DMS 273 (cell line): ENCODE data around the gene AGO4.
"Not testable (repeated sequence)": the region's sequence is repeated elsewhere in the genome, so short reads cannot be mapped to it uniquely, and the experiment has no call there.

Experiments used
- DNase-seq: peaks from one replicate; lab custom pipeline; 2025; ENCODE audit not compliant: unreplicated experiment; lab: John Stamatoyannopoulos, UW

Gene AGO4

DNA sequence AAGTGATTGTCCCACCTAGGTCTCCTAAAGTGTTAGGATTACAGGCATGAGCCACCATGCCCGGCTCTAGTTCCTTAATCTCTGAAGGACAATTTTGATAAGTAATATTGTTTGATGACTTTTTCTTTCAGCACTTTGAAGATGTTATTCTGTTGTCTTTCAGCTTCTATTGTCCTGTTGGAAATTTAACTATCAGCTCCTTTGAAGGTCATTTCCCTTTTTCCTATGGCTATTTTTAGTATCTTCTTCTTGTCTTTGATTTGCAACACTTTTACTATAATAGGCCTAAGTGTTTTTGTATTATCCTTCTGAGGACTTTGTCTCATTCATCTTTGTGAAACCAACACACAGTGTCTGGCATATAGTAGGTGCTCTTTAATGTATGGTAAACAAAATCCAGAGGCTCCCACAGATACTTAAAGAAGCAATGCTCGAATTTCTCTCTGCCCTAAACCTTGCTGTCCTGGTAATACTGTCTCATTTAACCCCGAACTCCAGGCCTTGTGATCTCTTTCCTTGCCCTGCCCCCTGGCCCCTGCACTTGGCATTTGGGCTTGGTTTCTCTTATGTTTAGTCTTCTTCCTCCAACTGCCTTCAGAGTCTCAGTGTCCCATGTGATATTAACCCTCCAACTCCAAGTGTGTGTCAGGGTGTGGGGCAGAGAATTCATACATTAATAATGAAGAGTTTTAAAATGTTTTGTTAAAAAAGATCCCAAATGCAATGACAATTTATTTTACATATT lies 56.2 kb downstream of the AGO4 start:
- no peak for DNase-seq

DNA sequence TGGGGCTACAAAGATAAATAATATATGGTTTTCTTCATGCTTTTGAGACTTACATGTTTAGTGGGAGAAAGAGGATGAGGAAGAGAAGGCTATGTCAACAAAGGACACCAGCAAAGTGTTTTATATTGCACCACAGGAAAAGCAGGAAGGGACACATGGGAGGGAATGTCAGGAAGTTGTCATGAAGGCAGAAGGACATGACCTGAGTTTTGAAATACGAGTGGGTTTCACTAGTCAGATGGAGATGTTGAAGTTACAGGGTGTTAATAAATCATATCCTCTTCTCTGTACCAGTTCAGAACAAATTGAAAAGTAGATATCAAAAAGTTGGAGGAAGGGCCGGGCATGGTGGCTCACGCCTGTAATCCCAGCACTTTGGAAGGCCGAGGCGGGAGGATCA lies 57.0 kb downstream of the AGO4 start:
- no peak for DNase-seq

DNA sequence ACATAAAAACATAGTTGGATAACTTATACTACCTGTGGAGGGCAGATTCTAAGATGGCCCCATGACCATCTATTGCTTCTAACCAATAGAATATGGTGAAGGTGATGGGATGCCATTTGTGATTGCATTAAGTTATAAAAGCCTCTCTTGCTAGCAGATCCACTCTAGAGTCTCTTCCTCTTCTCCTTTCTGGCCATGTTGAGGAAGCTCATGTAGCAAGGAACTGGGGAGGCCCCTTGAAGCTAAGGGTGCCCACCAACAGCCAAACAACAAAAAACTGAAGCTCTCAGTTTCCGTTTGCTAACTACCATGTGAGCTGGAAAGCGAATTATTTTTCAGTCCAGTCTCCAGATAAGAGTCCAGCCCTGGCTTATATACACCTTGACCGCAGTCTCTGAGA lies 59.2 kb downstream of the AGO4 start:
- no peak for DNase-seq

DNA sequence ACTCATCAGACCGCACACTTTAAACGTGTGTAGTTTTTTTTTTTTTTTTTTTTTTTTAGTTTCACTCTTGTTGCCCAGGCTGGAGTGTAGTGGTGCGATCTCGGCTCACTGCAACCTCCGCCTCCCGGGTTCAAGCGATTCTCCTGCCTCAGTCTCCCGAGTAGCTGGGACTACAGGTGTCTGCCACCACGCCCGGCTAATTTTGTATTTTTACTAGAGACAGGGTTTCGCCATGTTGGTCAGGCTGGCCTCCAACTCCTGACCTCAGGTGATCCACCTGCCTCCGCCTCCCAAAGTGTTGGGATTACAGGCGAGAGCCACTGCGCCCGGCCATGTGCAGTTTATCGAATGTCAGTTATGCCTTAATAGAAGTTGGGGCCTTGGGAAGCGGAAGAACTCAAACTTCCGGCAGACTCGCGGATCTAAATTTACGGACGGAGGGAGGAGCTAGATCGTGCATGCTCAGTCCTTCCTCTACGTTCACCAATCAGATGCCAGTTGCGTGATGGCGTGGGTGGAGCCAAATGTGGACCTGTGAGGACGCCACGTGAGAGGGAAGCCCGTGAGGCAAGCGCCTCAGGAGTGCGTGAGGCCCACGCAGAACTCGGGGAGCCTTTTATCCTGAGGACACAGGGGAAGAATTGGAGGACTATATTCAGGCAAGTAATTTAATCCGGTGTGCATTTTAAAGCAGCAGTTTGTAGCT lies 61.6 kb downstream of the AGO4 start:
- DNase-seq = not testable (repeated sequence)

DNA sequence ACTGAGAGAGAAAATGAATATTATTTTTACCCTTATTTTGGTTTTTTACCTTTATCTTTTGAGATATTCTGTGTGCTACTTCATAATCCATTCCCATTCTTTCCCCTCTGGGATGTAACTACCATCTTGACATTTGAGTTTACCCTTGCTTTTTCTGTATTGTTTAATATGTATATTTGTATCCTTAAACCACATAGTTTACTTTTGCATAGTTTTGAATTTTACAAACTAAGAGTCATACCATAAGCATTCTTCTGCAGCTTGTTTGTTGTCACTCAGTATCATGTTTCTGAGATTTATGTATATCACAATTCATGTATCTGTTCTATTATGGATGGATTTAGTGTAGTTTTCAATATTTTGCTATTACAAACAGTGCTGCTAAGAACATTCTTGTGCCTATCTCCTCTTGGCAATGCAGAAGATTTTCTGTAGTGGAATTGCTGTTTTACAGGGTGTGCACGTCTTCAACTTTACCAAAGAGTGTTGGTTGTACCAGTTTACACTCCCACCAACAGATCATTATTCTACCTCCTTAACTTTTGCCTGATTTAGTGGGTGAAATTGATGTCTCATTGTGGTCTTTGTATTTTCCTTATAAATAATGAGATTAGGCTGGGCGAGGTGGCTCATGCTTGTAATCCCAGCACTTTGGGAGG lies 63.0 kb downstream of the AGO4 start:
- DNase-seq = no peak

DNA sequence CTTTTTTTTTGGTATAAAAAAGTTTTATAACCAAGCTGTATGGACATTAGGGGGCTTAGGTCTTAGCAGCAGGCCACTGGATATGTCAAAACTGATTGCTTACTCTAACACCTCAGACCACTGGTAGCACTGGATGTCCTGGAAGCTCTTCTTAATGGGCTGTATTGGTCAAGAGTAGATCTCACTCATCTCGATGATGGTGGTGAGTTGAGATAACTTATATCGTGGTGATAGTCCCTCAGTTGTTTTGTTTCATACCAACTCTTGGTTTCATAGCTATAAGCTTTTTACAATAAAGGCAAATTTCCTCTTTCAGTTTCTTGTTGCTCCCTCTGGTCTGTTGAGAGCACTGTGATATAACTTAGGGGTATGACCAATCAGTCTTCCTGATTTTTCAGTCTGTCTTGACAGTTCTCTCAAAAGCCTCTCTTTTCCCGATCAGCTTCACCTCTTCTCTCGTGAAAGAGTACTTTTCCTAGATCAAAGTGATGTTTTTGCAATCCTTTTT lies 65.5 kb downstream of the AGO4 start:
- DNase-seq = no peak

DNA sequence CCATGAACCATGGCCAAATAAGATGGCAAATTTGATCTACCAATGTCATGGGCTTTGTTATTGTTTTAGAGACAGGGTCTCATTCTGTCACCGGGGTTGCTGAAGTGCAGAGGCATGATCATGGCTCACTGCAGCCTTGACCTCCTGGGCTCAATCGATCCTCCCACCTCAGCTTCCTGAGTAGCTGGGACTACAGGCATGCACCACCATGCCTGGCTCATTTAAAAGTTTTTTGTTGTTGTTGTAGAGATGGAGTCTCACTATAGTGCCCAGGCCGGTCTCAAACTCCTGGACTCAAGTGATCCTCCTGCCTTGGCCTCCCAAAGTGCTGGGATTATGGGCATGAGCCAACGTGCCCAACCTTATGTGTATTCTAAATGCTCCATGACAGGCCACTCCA lies 66.3 kb downstream of the AGO4 start:
- not testable (repeated sequence) for DNase-seq

DNA sequence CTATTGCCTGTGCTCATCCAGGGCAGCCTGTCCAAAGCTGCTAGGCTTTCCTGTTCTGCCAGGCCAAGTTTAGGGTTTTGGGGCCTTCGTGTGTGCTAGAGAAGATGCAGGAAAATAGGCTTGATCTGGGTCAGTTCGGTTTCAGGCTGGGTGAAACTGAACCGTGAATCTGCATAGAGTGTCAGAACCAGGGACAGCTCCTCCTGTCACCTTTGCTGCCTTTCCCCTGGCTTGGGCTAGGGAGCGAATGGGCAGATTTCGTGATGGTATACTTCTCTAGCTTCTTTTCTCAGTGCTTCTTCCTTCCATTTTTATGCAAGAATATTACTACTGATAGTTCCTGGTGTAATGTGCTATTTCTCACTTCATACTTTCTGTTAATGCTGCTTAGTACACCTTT lies 69.2 kb downstream of the AGO4 start:
- no peak for DNase-seq

DNA sequence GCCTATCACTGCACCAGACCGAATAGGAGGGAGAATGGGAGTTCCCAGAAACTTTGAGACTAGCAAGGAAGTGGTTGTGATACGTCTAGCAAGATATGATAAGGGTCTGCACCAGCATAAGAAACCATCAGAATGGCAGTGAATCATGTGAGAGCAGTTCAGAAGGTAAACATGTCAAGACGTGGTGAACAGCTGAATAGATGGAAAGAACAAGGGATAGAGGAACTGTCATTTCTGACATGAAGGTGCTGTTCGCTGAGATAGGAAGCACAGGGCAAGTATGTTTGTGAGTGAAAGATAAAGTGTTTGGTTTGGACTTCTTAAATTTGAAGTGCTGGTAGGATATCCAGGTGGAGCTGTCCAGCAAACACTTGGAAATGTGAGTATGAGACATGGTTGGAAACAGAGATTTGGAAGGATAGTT lies 74.0 kb downstream of the AGO4 start:
- DNase-seq = no peak

DNA sequence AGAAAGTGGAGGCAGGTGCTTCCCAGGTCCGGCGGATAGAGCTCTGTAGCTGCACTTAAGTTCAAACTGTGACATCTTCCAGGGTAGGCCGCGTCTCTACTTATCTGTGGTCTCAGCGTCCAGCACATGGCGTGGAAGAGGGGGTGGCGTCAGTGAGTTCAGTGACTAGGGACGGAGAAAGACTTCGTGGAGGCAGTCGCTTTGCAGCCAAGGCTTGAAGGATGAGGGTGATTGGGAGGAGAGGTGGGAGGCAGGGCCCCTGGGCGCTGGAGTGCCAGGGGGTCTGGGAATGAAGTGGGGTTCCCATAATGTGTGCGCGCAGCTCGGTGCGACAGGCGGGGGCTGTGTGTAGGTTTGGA lies 74.7 kb downstream of the AGO4 start:
- no peak for DNase-seq

DNA sequence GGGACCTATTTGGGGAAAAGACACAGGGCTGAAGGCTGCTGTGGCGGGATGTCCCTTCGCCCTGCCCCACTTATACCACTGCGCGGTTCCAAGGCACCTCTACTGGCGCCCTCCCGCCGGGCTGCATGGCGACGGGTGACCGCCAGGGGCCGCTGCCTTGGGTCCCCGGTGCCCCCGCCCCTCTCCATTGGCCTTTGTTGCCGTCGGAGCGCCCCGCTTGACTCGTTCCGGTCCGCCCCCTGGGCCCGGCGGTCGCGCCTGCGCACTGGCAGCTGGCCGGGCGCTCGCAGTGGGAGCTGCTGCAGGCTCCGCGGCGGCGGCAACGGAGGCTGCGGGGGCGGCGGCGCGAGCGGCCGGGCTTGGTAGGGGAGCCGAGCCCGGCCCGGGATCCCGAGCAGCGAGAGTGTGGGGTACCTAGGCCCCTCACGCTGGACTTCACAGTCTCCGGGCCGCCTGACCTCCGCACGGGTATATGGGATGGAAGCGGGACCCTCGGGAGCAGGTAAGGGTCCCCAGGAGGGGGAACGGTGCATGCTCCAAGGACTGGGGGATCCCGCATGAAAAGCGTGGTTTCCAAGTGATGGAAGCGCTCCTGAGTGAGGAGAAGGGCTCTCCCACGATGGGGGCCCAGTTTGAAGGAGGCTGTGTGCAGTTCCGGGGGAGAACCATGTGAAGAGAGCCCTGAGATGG lies 75.3 kb downstream of the AGO4 start, which contains the start of gene AGO1:
Gene AGO1 (plus strand): TSS at position 265 of the 690 bp plus-strand sequence. CDS start 213 bp downstream, at position 478.
- DNase-seq = peak; percentile 97

DNA sequence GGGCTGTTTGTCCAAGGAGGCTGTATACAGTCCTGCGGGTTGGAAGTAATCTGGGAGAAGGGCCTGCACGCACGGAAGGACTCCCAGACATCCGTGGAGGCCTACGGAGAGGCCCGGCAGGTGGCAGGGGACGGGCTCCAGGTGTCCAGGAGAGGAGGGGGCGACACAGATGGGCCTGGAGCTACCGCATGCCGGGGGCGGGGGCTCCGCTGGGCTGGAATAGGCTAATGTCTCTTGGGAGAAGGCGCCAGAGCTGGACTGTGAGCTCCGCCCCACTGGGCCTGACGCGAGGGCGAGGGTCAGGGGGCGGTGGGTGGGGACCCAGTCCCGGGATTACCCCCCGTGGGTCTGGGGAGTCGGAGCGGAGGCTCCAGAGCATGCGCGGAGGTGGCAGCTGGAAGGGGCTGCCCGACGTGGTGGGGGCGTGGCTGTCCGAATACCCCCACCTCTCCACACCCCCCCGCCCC lies 75.9 kb downstream of the AGO4 start:
- DNase-seq = peak; percentile 71

DNA sequence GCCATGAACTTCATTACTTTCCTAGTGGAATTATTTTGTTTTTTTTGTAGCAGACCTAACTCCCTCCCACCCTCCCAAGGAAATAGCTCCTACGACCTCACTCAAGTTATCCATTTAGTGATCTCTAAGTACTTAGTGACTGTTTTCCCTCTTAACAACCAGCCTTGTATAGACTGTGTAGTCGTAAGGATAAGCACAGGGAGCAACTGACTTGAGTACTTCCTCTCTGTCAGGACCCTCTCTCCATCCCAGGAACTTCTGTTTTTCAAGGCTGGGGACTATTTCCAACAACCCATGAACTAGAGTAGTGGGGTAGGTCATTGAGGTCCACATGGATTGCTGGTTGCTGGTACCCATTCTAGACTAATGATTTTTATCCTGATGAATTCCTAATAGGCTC lies 77.1 kb downstream of the AGO4 start:
- no peak for DNase-seq

DNA sequence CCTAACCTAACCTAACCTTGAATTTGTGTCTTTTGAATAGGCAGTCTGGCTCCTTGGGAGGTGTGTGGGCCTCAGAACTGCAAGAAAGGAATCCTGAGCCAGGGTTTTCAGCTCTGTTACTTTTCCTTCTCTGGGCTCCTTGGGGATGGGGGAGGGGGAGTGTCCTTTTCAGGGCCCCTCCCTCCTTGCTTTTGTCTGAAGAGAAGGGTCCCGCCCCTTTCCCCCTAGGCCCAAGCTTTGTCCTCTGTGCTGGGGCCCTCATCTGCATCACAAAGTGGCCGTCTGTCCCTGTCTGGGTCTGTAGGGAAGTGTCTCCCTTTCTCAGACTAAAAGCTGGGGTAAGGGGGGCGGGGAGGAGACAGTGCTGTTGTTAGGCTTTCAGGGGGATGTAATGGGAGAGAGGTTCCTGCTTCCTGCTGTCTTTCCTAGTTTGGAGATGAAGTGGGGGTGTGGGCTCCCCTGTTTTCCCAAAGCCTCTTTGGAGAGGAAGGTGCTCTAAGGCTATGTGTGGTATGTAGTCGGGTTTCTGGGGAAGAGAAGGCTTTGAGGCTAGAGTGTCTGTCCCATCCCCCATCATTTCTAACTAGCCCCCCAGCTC lies 78.2 kb downstream of the AGO4 start:
- peak; percentile 28 for DNase-seq

DNA sequence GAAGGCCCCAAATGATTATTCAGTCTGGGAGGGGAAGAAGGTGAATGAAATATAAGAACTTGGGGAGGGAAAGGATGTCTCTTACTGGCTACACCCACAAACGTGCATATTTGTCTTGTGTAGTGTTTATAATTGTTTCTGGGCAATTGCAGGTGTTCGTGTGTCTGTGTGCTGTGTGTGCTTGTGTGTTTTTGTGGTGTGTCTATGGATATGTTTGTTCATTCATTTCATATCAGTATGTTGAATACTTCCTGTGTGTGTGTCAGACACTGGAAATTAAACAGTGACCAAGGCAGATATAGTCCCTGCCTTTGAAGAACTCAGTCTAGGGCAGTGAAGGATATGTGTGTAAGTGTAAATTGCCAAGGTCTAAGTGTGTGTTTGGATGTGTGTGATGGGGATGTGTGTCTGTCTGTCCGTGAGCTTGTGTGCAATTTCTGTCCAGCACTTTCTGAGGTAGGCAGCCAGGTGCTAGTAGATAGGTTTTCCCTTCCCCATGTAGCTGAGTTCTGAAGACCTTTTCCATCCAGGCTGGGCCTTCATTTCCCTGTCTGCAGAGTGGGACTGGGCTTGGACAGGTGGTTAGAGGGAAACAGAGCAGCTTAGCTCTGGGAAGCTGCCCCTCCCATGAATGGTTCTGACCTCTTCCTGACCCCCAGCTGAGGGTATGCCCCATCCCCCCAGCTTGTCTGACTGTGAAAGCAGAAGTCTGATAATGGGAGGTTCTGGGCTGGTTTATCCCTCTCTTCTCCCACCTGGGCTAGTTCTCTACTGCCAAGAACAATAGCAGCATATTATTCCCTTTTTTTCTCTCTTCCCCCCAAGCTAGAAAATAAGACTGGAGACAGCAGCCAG lies 79.0 kb downstream of the AGO4 start:
- DNase-seq = peak; percentile 22

DNA sequence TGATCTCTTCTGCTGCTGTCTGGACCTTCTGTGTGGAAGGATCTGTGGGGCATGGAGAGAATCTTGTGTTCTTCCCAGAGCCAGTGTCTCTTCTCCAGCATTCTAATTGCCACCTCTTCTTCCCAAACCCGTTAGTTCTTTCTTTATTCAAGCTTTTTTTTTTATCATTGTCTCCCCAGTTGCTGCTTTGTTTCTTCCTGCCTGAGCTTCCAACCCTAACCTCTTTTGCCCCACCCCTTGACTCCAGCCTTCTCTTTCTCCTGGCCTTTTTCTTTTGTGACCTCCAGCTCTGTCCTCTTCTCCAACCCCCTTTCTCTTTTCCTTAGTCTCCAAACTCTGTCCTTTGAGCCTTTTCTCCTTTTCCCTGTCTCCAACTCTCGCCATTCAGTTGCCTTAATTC lies 79.7 kb downstream of the AGO4 start:
- DNase-seq = no peak

DNA sequence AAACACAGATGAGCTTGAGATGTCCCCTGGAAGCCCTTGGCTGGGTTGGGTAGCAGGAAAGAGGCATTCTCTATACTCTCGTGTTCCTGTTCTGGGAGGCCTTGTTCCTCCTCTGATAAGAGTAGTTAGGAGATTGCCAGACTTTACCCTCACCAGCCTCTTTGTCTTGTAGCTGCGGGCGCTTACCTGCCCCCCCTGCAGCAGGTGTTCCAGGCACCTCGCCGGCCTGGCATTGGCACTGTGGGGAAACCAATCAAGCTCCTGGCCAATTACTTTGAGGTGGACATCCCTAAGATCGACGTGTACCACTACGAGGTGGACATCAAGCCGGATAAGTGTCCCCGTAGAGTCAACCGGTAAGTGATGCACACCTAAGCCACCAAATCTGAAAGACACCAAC lies 80.4 kb downstream of the AGO4 start:
- DNase-seq = no peak

DNA sequence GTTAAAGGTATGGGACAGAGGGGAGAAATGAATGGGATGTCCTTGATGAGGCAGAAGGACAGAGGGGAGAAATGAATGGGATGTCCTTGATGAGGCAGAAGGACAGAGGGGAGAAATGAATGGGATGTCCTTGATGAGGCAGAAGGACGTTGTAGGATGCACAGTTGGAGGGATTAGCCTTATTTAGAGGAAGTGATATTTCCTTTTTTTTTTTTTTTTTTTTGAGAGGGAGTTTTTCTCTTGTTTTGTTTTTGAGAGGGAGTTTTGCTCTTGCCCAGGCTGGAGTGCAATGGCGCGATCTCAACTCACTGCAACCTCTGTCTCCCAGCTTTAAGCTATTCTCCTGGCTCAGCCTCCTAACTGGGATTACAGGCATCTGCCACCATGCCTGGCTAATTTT lies 81.2 kb downstream of the AGO4 start:
- DNase-seq = not testable (repeated sequence)

DNA sequence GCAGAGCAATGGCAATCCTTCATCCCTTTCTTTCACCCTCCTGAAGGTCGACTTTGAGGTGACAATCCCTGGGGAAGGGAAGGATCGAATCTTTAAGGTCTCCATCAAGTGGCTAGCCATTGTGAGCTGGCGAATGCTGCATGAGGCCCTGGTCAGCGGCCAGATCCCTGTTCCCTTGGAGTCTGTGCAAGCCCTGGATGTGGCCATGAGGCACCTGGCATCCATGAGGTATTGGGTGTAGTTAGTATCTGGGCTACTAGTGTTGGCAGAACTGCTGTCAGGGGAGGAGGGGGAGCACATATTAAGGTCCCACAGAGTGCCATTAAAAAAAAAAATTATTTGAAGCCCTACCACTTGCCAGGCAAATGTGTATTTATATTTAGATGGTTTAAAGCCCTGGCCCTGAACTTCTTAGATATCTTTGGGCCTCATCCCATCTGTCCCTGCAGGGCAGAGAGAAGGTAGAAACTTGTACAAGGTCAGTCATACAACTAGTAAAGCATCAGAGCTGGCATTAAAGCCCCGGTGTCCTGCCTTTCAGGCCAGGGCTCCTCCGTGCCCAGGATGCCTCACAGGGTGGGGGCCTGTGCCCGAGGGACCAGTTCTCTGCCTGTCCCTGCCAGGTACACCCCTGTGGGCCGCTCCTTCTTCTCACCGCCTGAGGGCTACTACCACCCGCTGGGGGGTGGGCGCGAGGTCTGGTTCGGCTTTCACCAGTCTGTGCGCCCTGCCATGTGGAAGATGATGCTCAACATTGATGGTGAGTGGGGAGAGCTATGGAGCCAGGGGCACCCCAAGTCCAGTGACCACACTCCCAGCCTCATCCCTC lies 85.4 kb downstream of the AGO4 start:
- DNase-seq = no peak
